Measurements from ENCODE around the gene MACROD2.

Gene MACROD2

DNA sequence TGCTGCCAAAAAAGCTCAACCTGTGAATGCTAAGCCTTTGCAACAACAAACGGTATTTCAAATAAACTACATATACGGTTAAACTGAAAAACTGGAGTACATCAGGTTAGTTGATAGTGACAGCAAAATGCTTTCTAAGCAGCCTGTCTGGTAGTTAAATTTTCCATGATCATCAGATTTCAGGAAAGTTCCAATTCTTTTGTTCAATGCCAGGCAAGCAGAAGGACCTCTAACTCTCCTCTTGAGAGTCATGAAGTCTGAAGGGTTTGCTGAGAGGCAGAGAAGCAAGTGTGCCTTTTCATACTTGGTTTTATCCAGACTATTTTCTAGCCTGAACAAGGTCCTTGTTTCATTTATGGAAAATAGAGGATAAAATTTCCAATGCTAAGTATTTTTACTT lies 337.6 kb downstream of the MACROD2 start:
- DNase-seq (ENCODE audit: low read depth in 4 of 4, low spot score in 1 of 4) = no peak

DNA sequence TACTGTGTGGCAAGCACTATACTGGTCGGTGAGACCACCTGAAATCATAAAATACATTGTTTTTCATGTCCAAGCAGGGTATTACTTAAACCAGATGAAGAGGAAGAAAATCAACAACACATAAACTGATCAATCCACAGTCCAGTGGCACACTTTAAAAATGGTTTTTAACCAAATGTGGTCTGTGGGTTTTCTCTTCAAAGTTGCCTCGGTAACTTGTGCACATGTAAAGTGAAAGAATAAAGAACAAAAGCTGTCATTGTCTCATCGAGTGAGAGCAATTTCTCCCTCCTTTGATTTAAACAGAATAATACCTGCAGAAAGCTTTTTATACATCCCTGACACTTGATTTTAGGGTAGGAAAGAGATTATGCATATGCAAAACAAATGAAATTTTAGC lies 338.4 kb downstream of the MACROD2 start:
- no peak for DNase-seq (ENCODE audit: low read depth in 4 of 4, low spot score in 1 of 4)

- DNase-seq (ENCODE audit: low read depth in 4 of 4, low spot score in 1 of 4) = no peak
Observed at GRCh38 chr20:14334306-14334930, 339.1 kb downstream of the MACROD2 start.

- DNase-seq (ENCODE audit: low read depth in 4 of 4, low spot score in 1 of 4) = no peak
Observed at GRCh38 chr20:14335052-14335451, 339.7 kb downstream of the MACROD2 start.

DNA sequence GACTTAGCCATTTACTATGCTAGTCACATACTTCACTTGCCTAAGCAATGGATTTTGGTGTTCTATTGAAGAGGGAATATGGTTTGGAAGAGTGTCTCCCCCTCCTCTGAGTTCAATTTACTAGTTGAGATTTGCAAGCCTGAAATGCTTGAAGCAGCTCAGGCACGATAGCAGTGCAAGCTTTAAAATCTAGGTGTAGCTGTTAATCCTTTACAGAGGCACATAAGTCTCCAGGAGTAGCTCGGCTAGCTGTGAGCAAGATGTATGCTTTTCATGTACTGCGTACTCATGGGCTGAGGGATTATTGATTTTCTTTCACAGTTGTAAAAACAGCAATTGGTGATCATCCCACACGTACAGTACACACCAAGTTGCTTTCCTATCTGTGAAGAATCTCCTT lies 341.4 kb downstream of the MACROD2 start:
- no peak for DNase-seq (ENCODE audit: low read depth in 4 of 4, low spot score in 1 of 4)

- no peak for DNase-seq (ENCODE audit: low read depth in 4 of 4, low spot score in 1 of 4)
Observed at GRCh38 chr20:14337400-14338171, 342.3 kb downstream of the MACROD2 start, which contains the start of gene FLRT3. FLRT3 (minus strand) TSS chr20:14337612; CDS start chr20:14327506, 10,106 bp downstream.

GRCh38 chr20:14341801-14342200 lies 346.5 kb downstream of the MACROD2 start:
- DNase-seq (ENCODE audit: low read depth in 4 of 4, low spot score in 1 of 4) = no peak

DNA sequence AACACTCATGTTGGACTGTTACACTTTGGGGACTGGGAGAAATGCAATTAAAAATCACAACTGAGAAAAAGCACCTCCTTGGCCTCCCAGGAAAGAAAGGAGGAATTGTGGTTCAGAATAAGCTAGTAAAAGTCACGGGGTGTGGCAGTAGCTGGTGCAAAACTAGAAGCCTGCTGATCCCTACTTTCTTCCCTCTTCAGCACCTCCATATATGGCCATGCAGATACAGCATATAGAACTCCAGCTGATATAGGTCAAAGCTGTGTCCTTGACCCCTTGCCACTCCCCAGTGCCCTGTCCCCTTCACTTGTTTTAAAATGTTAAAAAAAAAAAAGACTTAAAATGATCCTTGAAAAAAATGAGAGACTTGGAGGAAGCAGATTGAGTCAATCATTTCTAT lies 347.6 kb downstream of the MACROD2 start:
- DNase-seq (ENCODE audit: low read depth in 4 of 4, low spot score in 1 of 4) = no peak

GRCh38 chr20:14343491-14344065 lies 348.3 kb downstream of the MACROD2 start:
- no peak for DNase-seq (ENCODE audit: low read depth in 4 of 4, low spot score in 1 of 4)

GRCh38 chr20:14344746-14345145 lies 349.4 kb downstream of the MACROD2 start:
- no peak for DNase-seq (ENCODE audit: low read depth in 4 of 4, low spot score in 1 of 4)

DNA sequence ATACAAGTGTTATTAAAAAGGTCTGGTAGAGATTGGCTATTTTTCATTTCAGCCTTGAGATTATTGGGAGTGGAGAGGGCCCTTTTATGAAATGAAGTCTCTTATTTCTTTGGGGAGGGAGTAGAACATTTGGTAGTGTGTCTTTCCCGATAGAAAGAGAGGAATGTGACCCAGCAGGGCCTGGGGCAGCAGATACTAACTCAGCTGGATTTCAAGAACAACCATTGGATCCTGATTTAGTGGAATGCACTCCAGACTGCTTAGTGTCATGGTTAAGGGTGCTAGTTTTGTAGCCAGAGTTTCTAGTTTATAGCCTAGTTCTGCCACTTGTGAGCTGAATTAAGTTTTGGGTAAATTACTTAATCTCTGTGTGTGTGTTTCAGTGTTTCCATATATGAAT lies 360.5 kb downstream of the MACROD2 start:
- DNase-seq (ENCODE audit: low read depth in 4 of 4, low spot score in 1 of 4) = no peak

DNA sequence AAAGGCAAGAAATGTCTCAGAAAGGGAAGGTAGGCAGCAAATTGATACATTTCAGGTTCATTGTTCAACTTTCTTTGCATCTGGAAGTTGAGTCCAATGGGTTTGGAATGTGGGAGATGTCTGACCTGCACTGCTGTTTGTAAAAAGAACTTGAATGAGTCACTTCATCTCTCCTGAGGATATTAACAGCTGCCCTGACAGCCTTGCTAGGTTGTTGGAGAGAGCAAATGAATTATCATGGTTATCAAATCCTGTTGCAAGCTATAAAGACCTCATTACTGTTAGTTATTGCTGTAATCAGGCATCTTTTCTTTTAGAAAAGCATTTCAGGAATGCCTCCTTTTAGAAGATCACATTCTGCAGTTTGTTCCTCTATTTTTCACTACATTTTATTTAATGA lies 365.1 kb downstream of the MACROD2 start:
- no peak for DNase-seq (ENCODE audit: low read depth in 4 of 4, low spot score in 1 of 4)

DNA sequence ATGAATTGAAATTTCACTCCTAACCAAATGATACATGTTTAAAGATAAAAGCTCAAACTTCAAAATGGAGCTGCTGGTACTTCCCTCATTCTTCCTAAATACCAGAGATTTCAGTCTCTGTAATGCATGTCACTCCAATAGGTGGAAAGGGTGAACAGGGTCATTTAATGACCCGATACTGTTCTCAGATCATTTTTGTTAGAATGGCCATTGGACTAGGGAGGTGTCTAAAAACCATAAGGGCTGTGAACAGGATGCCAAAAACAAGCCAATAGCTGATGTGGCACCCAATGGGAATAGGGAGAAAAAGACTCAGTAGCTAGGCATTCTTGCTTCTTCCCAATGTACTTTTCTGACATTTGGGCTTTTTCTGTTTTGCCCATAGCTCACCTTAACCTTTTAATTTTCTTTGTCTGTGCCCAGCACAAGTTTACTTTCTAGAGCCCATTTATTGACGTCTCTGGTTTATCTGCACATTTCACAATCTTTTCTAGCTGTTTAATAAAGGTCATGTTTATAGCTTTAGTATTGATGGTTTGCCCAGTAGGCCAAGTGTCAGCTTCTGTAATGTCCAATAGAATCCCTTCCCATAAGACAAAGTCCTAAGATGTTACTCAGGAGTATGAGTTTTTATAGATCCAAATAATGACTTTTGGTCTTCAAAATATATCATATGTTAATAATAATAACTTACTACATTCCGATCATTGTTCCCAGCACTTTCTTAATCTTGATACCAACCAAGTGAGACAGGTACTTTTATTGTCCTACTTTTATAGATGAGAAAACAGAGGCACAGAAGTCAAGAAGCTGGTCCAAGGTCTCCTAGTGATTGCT lies 366.4 kb downstream of the MACROD2 start:
- DNase-seq (ENCODE audit: low read depth in 4 of 4, low spot score in 1 of 4) = no peak

- DNase-seq (ENCODE audit: low read depth in 4 of 4, low spot score in 1 of 4) = no peak
Observed at GRCh38 chr20:14374196-14374595, 378.9 kb downstream of the MACROD2 start.

DNA sequence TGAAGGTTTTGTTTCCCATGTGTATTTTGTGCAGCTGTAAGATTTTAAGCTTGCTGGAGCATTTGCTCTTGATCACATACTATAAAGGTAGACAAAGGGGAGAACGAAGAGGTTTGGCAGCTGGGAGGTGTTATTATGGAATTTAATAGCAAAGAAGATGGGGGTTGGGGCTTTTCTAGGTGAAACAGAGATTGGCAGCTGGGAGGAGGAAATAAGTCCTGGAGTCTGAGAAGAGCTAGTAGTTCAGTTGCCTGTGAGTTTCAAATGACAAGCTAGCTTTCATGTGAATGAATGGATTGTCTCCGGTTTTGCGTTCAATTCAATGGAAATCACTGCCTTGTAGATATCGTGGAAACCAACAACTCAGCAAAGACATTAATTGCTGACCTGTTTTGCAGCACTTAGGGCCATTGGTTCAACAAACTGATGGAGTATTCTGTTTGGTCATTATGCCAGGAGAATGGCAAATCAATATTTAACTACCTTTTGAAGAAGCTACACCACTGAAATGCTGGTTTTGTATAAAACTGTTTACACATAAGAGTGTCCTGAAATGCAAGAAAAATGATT lies 380.2 kb downstream of the MACROD2 start:
- no peak for DNase-seq (ENCODE audit: low read depth in 4 of 4, low spot score in 1 of 4)

DNA sequence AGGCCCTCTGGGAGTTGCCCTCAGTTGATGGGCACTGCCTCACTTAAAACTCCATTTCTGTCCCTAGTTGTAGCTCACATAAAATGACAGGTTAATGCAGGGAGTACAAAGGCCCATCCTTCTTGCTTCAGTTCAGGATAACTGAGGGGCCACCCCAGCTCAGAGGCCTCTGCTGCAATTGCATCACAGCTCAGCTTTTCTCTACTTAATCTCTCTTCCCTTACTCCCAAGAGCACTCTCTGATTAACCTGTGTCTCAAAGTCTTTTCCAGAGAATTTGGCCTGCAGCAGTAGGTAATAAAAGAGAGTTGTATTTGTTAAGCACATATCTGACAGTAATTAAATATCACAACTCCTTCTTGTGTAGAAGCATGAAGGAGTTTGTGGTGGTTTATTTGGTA lies 383.0 kb downstream of the MACROD2 start:
- no peak for DNase-seq (ENCODE audit: low read depth in 4 of 4, low spot score in 1 of 4)

DNA sequence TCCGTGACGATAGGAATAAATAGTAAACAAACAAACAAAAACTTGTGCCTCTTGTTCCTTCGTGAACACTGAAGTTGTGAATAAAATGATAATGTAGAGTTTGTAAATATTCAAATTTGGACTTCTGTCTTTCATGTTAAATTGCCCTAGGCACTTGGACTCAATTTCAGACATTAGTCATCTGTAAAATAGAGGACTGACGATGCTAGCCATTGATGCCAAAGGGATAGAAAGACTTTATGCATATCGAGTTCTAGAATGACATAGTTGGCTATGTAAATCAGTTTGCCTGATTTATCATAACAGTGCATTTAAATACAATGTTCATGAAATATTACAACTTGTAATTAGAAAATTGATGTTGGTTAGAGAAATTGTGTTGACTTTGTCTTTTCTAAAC lies 388.0 kb downstream of the MACROD2 start:
- DNase-seq (ENCODE audit: low read depth in 4 of 4, low spot score in 1 of 4) = no peak

- DNase-seq (ENCODE audit: low read depth in 4 of 4, low spot score in 1 of 4) = no peak
Observed at GRCh38 chr20:14384416-14385175, 389.3 kb downstream of the MACROD2 start.

DNA sequence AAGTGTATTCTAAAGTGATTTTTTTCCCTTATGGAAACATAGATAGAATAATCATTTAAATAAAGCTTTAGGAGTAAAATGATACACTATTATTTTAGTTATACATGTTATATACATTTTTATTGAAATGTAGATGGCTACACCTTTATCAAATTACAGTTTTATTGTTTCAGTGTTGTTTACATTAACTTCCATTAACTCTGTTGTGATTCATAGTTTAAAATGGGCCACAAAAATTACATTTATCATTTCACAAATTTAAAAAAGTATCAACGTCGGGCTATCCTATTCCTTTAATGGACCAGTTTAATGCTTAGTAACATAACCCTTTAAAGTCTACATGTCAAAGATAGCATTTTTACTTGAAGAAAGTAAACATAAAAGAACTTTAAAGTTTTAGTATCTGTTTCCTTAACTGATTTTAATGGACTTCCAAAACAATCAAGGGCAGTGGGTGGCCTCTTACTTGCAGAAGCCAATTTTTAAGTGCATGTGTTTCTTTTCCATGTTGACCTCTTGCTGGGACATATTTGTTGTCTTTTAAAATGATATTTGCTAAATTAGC lies 389.9 kb downstream of the MACROD2 start:
- no peak for DNase-seq (ENCODE audit: low read depth in 4 of 4, low spot score in 1 of 4)

- no peak for DNase-seq (ENCODE audit: low read depth in 4 of 4, low spot score in 1 of 4)
Observed at GRCh38 chr20:14386726-14387125, 391.4 kb downstream of the MACROD2 start.
